ENCODE measurements around the gene MPV17L2. TPM values are rescaled to one million over a fixed set of nuclear protein-coding genes. Genes with fewer than 3 reads are reported as not detected.

Gene MPV17L2
- total RNA-seq, 2 experiments from 2014 or later: 8.5 to 9.6 TPM

GRCh38 chr19:18203408-18203862 lies 10.4 kb downstream of the MPV17L2 start:
- no peak for DNase-seq
- no peak for TF ChIP-seq CTCF (IDR thresholded peaks at IDR 0.05)
- peaks cover 2% of the 10 kb centered on the region for H3K27me3 Mint-ChIP-seq
- peak overlapping the region; percentile 84 for H3K27ac Mint-ChIP-seq
- ChIA-PET CTCF (interaction anchor here (1.0 to 11.3 kb wide), 8 partner anchors 9 to 208 kb away, joined by 3 to 185 read pairs (median 4); partner anchors contain the start of gene MPV17L2), POLR2A (interaction anchor here (1.0 to 3.3 kb wide), 6 partner anchors 10 to 77 kb away, joined by 3 to 25 read pairs (median 4); partner anchors contain the start of genes JUND and MPV17L2)
- H3K4me1 Mint-ChIP-seq (ENCODE audit: low read depth): peaks cover 21% of the 10 kb centered on the region
- no peak for ATAC-seq
- peaks cover 17% of the 10 kb centered on the region for H3K36me3 Mint-ChIP-seq (ENCODE audit: low read depth)
- intact Hi-C loops (cut with micrococcal nuclease): no loop called here
- H3K9me3 Mint-ChIP-seq: no peaks in the 10 kb centered on the region
- peak overlapping the region; percentile 98 for H3K4me3 Mint-ChIP-seq

GRCh38 chr19:18203863-18204393 lies 10.9 kb downstream of the MPV17L2 start, which contains the start of gene RAB3A:
Gene RAB3A, minus strand, starts transcription at chr19:18204042. Its CDS starts 1,302 bp downstream, at chr19:18202740.
- Mint-ChIP-seq H3K4me3 (peak within 1 kb of the TSS; percentile 98), H3K36me3 (ENCODE audit: low read depth) (peaks cover 13% of the 10 kb centered on the region), H3K27me3 (peaks cover 6% of the 10 kb centered on the region), H3K4me1 (ENCODE audit: low read depth) (peaks cover 21% of the 10 kb centered on the region), H3K27ac (peak within 1 kb of the TSS; percentile 89), H3K9me3 (no peaks in the 10 kb centered on the region)
- intact Hi-C loops (cut with micrococcal nuclease): loop anchor here (2.0 kb wide), 1 partner anchor 125 kb away; no protein-coding TSS in a partner anchor
- peak; percentile 100 for DNase-seq
- POLR2A ChIA-PET: interaction anchor here (0.5 to 3.3 kb wide), 9 partner anchors 11 to 802 kb away, joined by 3 to 25 read pairs (median 3); partner anchors contain the start of genes JUND and MPV17L2
- no peak for TF ChIP-seq CTCF (IDR thresholded peaks at IDR 0.05)
- peak; percentile 93 for ATAC-seq
- CTCF ChIA-PET: interaction anchor here (1.0 to 11.3 kb wide), 11 partner anchors 9 to 207 kb away, joined by 3 to 185 read pairs (median 6); partner anchors contain the start of gene MPV17L2

DNA sequence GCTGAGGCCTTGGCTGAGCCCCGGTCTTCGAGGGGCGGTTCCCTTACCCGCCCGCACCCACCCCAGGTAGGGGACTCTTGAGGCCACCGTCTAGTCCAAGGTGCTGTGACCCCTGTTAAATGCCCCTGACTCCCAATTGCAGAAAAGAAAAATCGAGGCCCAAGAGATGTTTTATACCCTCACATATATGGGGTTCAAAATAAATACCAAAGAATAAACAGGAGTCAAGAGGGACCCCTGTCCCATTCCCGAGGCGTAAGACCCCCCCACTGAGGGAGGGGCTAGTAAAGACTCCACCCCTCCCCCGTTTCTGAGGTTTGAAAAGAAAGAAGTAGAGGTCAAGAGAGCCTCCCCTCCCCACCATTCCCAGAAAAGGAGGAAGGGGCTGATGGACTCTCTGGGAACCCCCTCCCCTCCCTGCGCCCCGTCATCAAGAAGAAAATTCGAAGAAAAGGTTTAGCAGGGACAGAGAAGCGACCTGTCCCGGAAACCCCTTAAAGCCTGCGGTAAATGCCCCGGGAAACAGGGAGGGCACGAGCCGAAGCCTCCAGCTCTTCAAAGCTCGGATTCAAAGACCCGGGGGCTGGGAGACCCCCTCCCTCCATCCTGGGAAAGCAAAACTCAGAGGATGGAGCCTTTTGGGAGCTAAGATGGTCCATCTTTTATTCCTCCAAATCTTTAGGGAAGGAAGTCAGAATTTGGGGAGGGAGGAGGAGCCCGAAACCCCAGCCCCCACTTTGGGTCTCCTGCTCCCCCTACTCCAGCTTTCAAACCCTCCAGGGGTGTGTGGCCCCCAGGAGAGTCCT lies 11.6 kb downstream of the MPV17L2 start:
- ChIA-PET CTCF (interaction anchor here (1.0 to 11.3 kb wide), 16 partner anchors 10 to 207 kb away, joined by 3 to 185 read pairs (median 4); partner anchors contain the start of gene MPV17L2), POLR2A (interaction anchor here (0.6 to 3.3 kb wide), 8 partner anchors 11 to 803 kb away, joined by 3 to 25 read pairs (median 3); partner anchors contain the start of genes JUND and MPV17L2)
- Mint-ChIP-seq H3K36me3 (ENCODE audit: low read depth) (peaks cover 13% of the 10 kb centered on the region), H3K4me3 (peak overlapping the region; percentile 77), H3K27me3 (peaks cover 6% of the 10 kb centered on the region), H3K9me3 (no peaks in the 10 kb centered on the region), H3K27ac (peak overlapping the region; percentile 89), H3K4me1 (ENCODE audit: low read depth) (peaks cover 21% of the 10 kb centered on the region)
- peak; percentile 70 for DNase-seq
- TF ChIP-seq CTCF (IDR thresholded peaks at IDR 0.05): no peak
- intact Hi-C loops (cut with micrococcal nuclease): loop anchor here (2.0 kb wide), 1 partner anchor 124 kb away; no protein-coding TSS in a partner anchor
- peak; percentile 5 for ATAC-seq

GRCh38 chr19:18205200-18205892 lies 12.3 kb downstream of the MPV17L2 start:
- Mint-ChIP-seq H3K4me3 (peak overlapping the region; percentile 77), H3K9me3 (no peaks in the 10 kb centered on the region), H3K27ac (peak overlapping the region; percentile 89), H3K36me3 (ENCODE audit: low read depth) (peaks cover 10% of the 10 kb centered on the region), H3K4me1 (ENCODE audit: low read depth) (peaks cover 21% of the 10 kb centered on the region), H3K27me3 (peaks cover 7% of the 10 kb centered on the region)
- intact Hi-C loops (cut with micrococcal nuclease): loop anchor here (2.0 kb wide), 1 partner anchor 123 kb away; no protein-coding TSS in a partner anchor
- no peak for TF ChIP-seq CTCF (IDR thresholded peaks at IDR 0.05)
- ATAC-seq (no peak), DNase-seq (peak; percentile 86)
- ChIA-PET CTCF (interaction anchor here (0.9 to 11.3 kb wide), 12 partner anchors 13 to 206 kb away, joined by 3 to 185 read pairs (median 5); partner anchors contain the start of gene MPV17L2), POLR2A (interaction anchor here (0.9 to 3.3 kb wide), 7 partner anchors 12 to 117 kb away, joined by 3 to 25 read pairs (median 3); partner anchors contain the start of genes IQCN, JUND and MPV17L2)

Data from activated CD8-positive, alpha-beta T cell treated with anti-CD3 and anti-CD28 coated beads for 36 hours (primary cell).